Natural killer cell (primary cell): Measurements from ENCODE around the gene KLK11. TPM values are rescaled to one million over a fixed set of nuclear protein-coding genes. Genes with fewer than 3 reads are reported as not detected.

Experiments used
- ATAC-seq, 3 donors: fragments of 150-1000 bp in 2 of 3; fragments of 200-7000 bp in 1 of 3; cut with Tn5 transposase; 1 replicate in 1 of 3; 2 replicates in 2 of 3; pipeline ENCODE4 v1.10.0; 2021; ENCODE audit warnings: mild to moderate bottlenecking in 2 of 3, moderate library complexity in 2 of 3
- DNase-seq, 2 donors: peaks; one replicate each; pipeline versions ENCODE4 v3.0.0 to v3.0.0-alpha.2; 2013 to 2021; ENCODE audit warnings: mixed read lengths in 1 of 2
- H3K27ac ChIP-seq: one replicate; pipeline ENCODE4 v1.5.1; 2013; ENCODE audit warnings: mild to moderate bottlenecking, low read length
- H3K27me3 ChIP-seq: one replicate; pipeline ENCODE4 v1.6.1; 2013; ENCODE audit warnings: low read length; ENCODE audit not compliant: control insufficient read depth, insufficient read depth
- H3K36me3 ChIP-seq: one replicate; pipeline ENCODE4 v1.6.1; 2013; ENCODE audit warnings: low read length; ENCODE audit not compliant: control insufficient read depth, insufficient read depth
- H3K4me1 ChIP-seq: one replicate; pipeline ENCODE4 v1.6.1; 2013; ENCODE audit warnings: low read length; ENCODE audit not compliant: control insufficient read depth, insufficient read depth
- H3K4me3 ChIP-seq: one replicate; pipeline ENCODE4 v1.5.1; 2013; ENCODE audit warnings: low read length
- H3K9me3 ChIP-seq: one replicate; pipeline ENCODE4 v1.6.1; 2013; ENCODE audit warnings: low read length; ENCODE audit not compliant: control insufficient read depth, insufficient read depth
- H3K27ac Mint-ChIP-seq, 2 donors: one replicate each; pipeline ENCODE4 v1.8.0; 2022; ENCODE audit warnings: mild to moderate bottlenecking in 2 of 2, mixed read lengths in 2 of 2, moderate library complexity in 1 of 2
- H3K27me3 Mint-ChIP-seq, 2 donors: one replicate each; pipeline ENCODE4 v1.8.0; 2022; ENCODE audit warnings: low read depth in 2 of 2, mixed read lengths in 2 of 2
- H3K36me3 Mint-ChIP-seq: one replicate; pipeline ENCODE4 v1.8.0; 2022; ENCODE audit warnings: mixed read lengths
- H3K4me1 Mint-ChIP-seq, 2 donors: one replicate each; pipeline ENCODE4 v1.8.0; 2022; ENCODE audit warnings: mixed read lengths in 2 of 2
- H3K4me3 Mint-ChIP-seq: one replicate; pipeline ENCODE4 v1.8.0; 2022; ENCODE audit warnings: mild to moderate bottlenecking, moderate library complexity, mixed read lengths
- H3K9me3 Mint-ChIP-seq, 2 donors: one replicate each; pipeline ENCODE4 v1.8.0; 2022; ENCODE audit warnings: mixed read lengths in 2 of 2
- CTCF ChIP-seq: fragments of 200-600 bp; IDR thresholded peaks from one replicate; pipeline ENCODE4 v1.8.0; 2022; ENCODE audit warnings: antibody characterized with exemption
- WGBS: methylation state at CpG from one replicate; pipeline ENCODE4 v1.1.7; 2013; ENCODE audit warnings: missing lambda C conversion rate; ENCODE audit not compliant: insufficient coverage; 5-methylcytosine and 5-hydroxymethylcytosine counted together
- intact Hi-C: fragments of 100-400 bp; cut with micrococcal nuclease; formaldehyde crosslinking; loops from one replicate; pipeline ENCODE4 v1.14.2; 2022
- total RNA-seq, 4 donors: library from RNA; stranded (reverse); fragments of 120-200 nt in 1 of 4; gene quantifications; one replicate each; pipeline versions ENCODE4 v1.2.3 to v1.2.4, GENCODE V29; 2013 to 2022

KLK11 gene
- total RNA-seq, 3 donors from 2014 or later (not counting 1 experiment from before 2014, with no cell fraction given) = not detected

- intact Hi-C loops = no loop called here
- H3K4me3 ChIP-seq = no peak overlapping the region
- 95% methylated on average over 4 of the region's 5 CpGs for WGBS
- H3K4me3 Mint-ChIP-seq = no peak overlapping the region
- no peak for TF ChIP-seq CTCF
- H3K9me3 Mint-ChIP-seq = no peaks in the 10 kb centered on the region
- H3K36me3 ChIP-seq = no peaks in the 10 kb centered on the region
- H3K4me1 ChIP-seq = no peaks in the 10 kb centered on the region
- peaks cover 27 to 38% of the 10 kb centered on the region in 2 donors for H3K27me3 Mint-ChIP-seq
- ATAC-seq = no peak
- no peak for DNase-seq
- H3K27ac ChIP-seq = no peak overlapping the region
- H3K4me1 Mint-ChIP-seq = no peaks in the 10 kb centered on the region
- H3K27ac Mint-ChIP-seq = no peak overlapping the region
- no peaks in the 10 kb centered on the region for H3K36me3 Mint-ChIP-seq
- H3K27me3 ChIP-seq = no peaks in the 10 kb centered on the region
- H3K9me3 ChIP-seq = no peaks in the 10 kb centered on the region
Observed at GRCh38 chr19:50978772-50979390, 47.5 kb downstream of the KLK11 start.

- no peak for DNase-seq
- Mint-ChIP-seq H3K27ac (no peak overlapping the region), H3K27me3 (peaks cover 32 to 38% of the 10 kb centered on the region in 2 donors), H3K9me3 (no peaks in the 10 kb centered on the region), H3K36me3 (no peaks in the 10 kb centered on the region), H3K4me1 (no peaks in the 10 kb centered on the region), H3K4me3 (no peak overlapping the region)
- ATAC-seq = no peak
- no peak for TF ChIP-seq CTCF
- 92% methylated on average over 4 of the region's 4 CpGs for WGBS
- Histone ChIP-seq H3K4me3 (no peak overlapping the region), H3K4me1 (no peaks in the 10 kb centered on the region), H3K36me3 (no peaks in the 10 kb centered on the region), H3K27ac (no peak overlapping the region), H3K9me3 (no peaks in the 10 kb centered on the region), H3K27me3 (no peaks in the 10 kb centered on the region)
- intact Hi-C loops = no loop called here
Observed at GRCh38 chr19:50977626-50978025, 48.8 kb downstream of the KLK11 start.

GRCh38 chr19:50975766-50976165, 50.6 kb downstream of the KLK11 start:
- peaks cover 26 to 37% of the 10 kb centered on the region in 2 donors for H3K27me3 Mint-ChIP-seq
- WGBS = 23% methylated on average over 8 of the region's 8 CpGs

More at GRCh38 chr19:50975766-50976165, 50.6 kb downstream of the KLK11 start:
- H3K36me3 Mint-ChIP-seq = no peaks in the 10 kb centered on the region
- H3K27ac ChIP-seq = no peak overlapping the region
- H3K27ac Mint-ChIP-seq = no peak overlapping the region
- TF ChIP-seq CTCF = no peak
- no peaks in the 10 kb centered on the region for H3K4me1 Mint-ChIP-seq
- intact Hi-C loops = no loop called here
- no peaks in the 10 kb centered on the region for H3K9me3 Mint-ChIP-seq
- no peaks in the 10 kb centered on the region for H3K9me3 ChIP-seq
- ATAC-seq = no peak
- no peak overlapping the region for H3K4me3 Mint-ChIP-seq
- H3K4me1 ChIP-seq = no peaks in the 10 kb centered on the region
- DNase-seq = no peak
- no peaks in the 10 kb centered on the region for H3K36me3 ChIP-seq
- H3K27me3 ChIP-seq = no peaks in the 10 kb centered on the region
- no peak overlapping the region for H3K4me3 ChIP-seq
